ENCODE results near the gene RPL39L. TPM values are rescaled to one million over a fixed set of nuclear protein-coding genes. Genes with fewer than 3 reads are reported as not detected.

RPL39L gene
- total and polyA plus RNA-seq, 7 donors, result 0.32 to 1.8 (median 0.73) TPM; not detected in 1

DNA sequence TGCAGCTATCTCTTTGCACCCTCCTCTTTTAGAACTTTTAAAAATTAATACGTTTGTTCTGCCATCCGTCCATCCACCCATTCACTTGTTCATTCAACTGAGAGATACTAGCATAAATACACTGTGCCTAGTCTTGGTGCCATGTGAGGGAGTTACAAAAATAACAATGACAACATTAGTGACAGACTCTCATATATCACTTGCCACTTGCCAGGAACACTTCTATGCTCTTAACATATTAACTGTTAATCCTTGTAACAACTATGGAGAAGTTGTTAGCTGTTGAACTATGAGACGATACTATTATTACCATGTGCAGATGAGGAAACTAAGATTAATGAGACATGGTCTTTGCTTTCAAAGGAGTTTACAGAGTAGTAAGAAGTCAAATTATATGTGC, 33.6 kb downstream of the RPL39L start:
- no peaks in the 10 kb centered on the region for H3K9me3 ChIP-seq
- TF ChIP-seq, protein P1, sequence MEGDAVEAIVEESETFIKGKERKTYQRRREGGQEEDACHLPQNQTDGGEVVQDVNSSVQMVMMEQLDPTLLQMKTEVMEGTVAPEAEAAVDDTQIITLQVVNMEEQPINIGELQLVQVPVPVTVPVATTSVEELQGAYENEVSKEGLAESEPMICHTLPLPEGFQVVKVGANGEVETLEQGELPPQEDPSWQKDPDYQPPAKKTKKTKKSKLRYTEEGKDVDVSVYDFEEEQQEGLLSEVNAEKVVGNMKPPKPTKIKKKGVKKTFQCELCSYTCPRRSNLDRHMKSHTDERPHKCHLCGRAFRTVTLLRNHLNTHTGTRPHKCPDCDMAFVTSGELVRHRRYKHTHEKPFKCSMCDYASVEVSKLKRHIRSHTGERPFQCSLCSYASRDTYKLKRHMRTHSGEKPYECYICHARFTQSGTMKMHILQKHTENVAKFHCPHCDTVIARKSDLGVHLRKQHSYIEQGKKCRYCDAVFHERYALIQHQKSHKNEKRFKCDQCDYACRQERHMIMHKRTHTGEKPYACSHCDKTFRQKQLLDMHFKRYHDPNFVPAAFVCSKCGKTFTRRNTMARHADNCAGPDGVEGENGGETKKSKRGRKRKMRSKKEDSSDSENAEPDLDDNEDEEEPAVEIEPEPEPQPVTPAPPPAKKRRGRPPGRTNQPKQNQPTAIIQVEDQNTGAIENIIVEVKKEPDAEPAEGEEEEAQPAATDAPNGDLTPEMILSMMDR (IDR thresholded peaks at IDR 0.05), result no peak
- H3K27ac ChIP-seq, result no peak overlapping the region
- no peaks in the 10 kb centered on the region for H3K36me3 ChIP-seq (ENCODE audit: insufficient read depth in 1 of 2, low read depth in 1 of 2)
- intact Hi-C loops (cut with DNase I), result no loop called here
- no peak overlapping the region for H3K4me3 ChIP-seq
- H3K27me3 ChIP-seq (ENCODE audit: insufficient read depth in 3 of 3, low read length in 2 of 3), result no peaks in the 10 kb centered on the region
- WGBS, 3 donors, result 64 to 80% (median 70%) methylated on average over 3 of the region's 3 CpGs
- DNase-seq (no peak), ATAC-seq (no peak)
- peaks cover 6% of the 10 kb centered on the region for H3K4me1 ChIP-seq

DNA sequence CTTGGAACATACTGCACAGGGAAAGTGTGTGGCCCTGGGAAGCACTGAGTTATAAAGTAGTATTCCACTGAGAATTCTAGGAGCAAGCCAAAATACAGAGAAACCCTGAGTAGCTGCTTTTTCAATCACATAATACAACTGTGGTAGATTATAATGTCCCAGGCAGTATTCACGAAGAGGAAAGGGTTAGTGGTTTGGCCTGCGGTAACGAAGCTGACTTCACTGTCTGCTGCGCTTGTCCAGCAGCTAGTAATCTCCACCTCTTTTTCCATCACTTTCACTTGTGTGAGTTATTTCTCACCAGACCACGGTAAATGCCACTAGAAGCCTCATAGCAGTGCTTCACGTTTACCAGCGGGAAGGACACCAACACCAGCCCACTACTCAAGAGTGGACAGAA, 34.4 kb downstream of the RPL39L start:
- intact Hi-C loops (cut with DNase I), result no loop called here
- Histone ChIP-seq H3K9me3 (no peaks in the 10 kb centered on the region), H3K36me3 (ENCODE audit: insufficient read depth in 1 of 2, low read depth in 1 of 2) (no peaks in the 10 kb centered on the region), H3K27me3 (ENCODE audit: insufficient read depth in 3 of 3, low read length in 2 of 3) (no peaks in the 10 kb centered on the region), H3K4me1 (peaks cover 6% of the 10 kb centered on the region), H3K4me3 (no peak overlapping the region), H3K27ac (no peak overlapping the region)
- no peak for DNase-seq
- TF ChIP-seq, protein P1 (IDR thresholded peaks at IDR 0.05), result no peak
- WGBS, 3 donors, result 73 to 79% (median 78%) methylated on average over 7 of the region's 7 CpGs
- ATAC-seq, result no peak

DNA sequence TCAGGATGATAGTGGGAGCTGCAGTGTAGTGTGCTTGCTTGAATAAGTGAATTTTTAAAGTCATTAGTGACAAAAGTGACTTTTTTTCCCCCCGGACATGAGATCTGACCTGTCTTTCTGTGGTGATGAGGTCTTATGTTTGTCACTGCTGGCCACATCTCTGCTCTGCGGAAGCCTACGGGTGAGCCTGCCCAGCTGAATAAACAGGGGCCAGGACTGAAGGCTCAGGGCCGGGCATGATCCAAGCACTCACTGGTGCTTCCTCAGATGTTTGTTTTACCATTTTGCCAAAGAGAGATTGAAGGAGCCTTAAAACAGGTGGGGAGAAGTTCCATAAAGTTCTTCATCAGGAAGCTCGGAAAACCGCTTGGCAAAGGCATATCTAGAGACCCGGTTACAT, 35.0 kb downstream of the RPL39L start:
- 71 to 84% (median 81%) methylated on average over 7 of the region's 7 CpGs for WGBS, 3 donors
- no peaks in the 10 kb centered on the region for H3K9me3 ChIP-seq
- intact Hi-C loops (cut with DNase I), result no loop called here
- peaks cover 6% of the 10 kb centered on the region for H3K4me1 ChIP-seq
- no peaks in the 10 kb centered on the region for H3K27me3 ChIP-seq (ENCODE audit: insufficient read depth in 3 of 3, low read length in 2 of 3)
- DNase-seq (no peak), ATAC-seq (no peak)
- no peak overlapping the region for H3K4me3 ChIP-seq
- no peak overlapping the region for H3K27ac ChIP-seq
- TF ChIP-seq, protein P1 (IDR thresholded peaks at IDR 0.05), result no peak
- H3K36me3 ChIP-seq (ENCODE audit: insufficient read depth in 1 of 2, low read depth in 1 of 2), result no peaks in the 10 kb centered on the region

DNA sequence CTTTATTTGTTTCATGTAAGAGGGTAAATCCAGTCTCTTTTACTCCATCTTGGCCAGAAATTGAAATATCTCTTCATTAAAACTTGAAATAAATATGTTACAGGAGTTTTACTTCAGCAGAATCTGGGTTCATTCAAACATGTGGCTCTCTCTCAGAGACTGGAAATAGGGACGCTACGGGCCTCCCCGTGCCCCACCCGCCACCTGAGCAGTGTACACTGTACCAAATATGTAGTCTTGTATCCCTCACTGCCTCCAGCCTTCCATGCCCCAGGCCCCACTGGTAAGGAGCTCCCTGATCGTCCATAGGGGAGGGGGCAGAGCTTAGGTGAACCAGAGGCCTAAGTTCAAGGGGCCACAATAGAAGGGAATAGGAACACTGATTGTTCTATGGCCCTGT, 36.0 kb downstream of the RPL39L start:
- Histone ChIP-seq H3K9me3 (no peaks in the 10 kb centered on the region), H3K27me3 (ENCODE audit: insufficient read depth in 3 of 3, low read length in 2 of 3) (no peaks in the 10 kb centered on the region), H3K4me1 (peaks cover 6% of the 10 kb centered on the region), H3K27ac (no peak overlapping the region), H3K4me3 (no peak overlapping the region), H3K36me3 (ENCODE audit: insufficient read depth in 1 of 2, low read depth in 1 of 2) (no peaks in the 10 kb centered on the region)
- intact Hi-C loops (cut with DNase I), result no loop called here
- no peak for DNase-seq
- WGBS, 3 donors, result 94 to 96% (median 94%) methylated on average over 5 of the region's 5 CpGs
- ATAC-seq, result no peak
- TF ChIP-seq, protein P1 (IDR thresholded peaks at IDR 0.05), result no peak

DNA sequence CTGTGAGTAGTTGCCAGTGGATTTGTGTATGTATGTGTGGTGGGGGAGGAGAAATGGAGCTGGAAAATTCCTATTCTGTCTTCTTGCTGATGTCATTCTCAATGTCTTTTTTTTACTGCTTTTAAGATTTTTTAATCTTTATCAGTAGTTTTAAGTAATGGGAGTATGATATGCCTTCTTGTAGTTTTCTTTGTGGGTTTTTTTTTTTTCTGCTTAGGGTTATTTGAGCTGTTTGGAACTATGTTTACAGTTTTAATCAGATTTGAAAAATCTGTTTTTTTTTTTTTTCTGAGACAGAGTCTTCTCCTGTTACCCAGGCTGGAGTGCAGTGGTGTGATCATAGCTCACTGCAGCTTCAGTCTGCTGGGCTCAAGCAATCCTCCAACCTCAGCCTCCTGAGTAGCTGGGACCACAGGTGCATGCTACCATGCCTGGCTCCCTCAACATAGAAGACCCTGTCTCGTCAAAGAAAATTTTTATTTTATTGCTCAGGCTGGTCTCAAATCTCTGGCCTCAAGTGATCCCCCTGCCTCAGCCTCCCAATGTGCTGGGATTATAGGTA, 37.1 kb downstream of the RPL39L start:
- no peak for ATAC-seq
- WGBS, 3 donors, result 73 to 78% (median 74%) methylated on average over 1 of the region's 1 CpG
- Histone ChIP-seq H3K27me3 (ENCODE audit: insufficient read depth in 3 of 3, low read length in 2 of 3) (no peaks in the 10 kb centered on the region), H3K27ac (no peak overlapping the region), H3K4me1 (peaks cover 6% of the 10 kb centered on the region), H3K36me3 (ENCODE audit: insufficient read depth in 1 of 2, low read depth in 1 of 2) (no peaks in the 10 kb centered on the region), H3K9me3 (no peaks in the 10 kb centered on the region), H3K4me3 (peak overlapping the region; percentile 36)
- TF ChIP-seq, protein P1 (IDR thresholded peaks at IDR 0.05), result no peak
- no peak for DNase-seq
- intact Hi-C loops (cut with DNase I), result no loop called here
